ENCODE data around the gene HIVEP1.

- TF ChIP-seq NFRKB (IDR thresholded peaks at IDR 0.05) (no peak), ELF4 (IDR thresholded peaks at IDR 0.05) (no peak), FOXA1 (IDR thresholded peaks at IDR 0.05) (no peak), HDGF (IDR thresholded peaks at IDR 0.05; ENCODE audit: borderline replicate concordance) (no peak), BHLHE40 (IDR thresholded peaks at IDR 0.05; ENCODE audit: borderline replicate concordance) (no peak), TARDBP (IDR thresholded peaks at IDR 0.05) (no peak), L3MBTL2 (conservative IDR thresholded peaks at IDR 0.05) (no peak), LEF1 (IDR thresholded peaks at IDR 0.05; ENCODE audit: borderline replicate concordance) (no peak), ARNT (IDR thresholded peaks at IDR 0.05) (no peak), SUZ12 (IDR thresholded peaks at IDR 0.05) (no peak), FOXM1 (IDR thresholded peaks at IDR 0.05; ENCODE audit: borderline replicate concordance) (no peak), SP1 (IDR thresholded peaks at IDR 0.05) (no peak), ZNF384 (IDR thresholded peaks at IDR 0.05) (no peak)
These were observed 146.7 kb downstream of the HIVEP1 start for GRCh38 chr6:12158686-12159415.
